Right atrium auricular region (tissue), 2 donors: ENCODE measurements around the gene TDRD5. TPM values are rescaled to one million over a fixed set of nuclear protein-coding genes. Genes with fewer than 3 reads are reported as not detected.

Experiments used
- DNase-seq: peaks from one replicate; pipeline ENCODE4 v3.0.0-alpha.2; 2019; ENCODE audit warnings: low spot score
- H3K27ac ChIP-seq, 2 donors: fragments of 200-600 bp; sonication (generic); 1 replicate in 1 of 2; 2 replicates in 1 of 2; pipeline ENCODE4 v1.5.1; 2016 to 2019
- H3K27me3 ChIP-seq, 2 donors: fragments of 200-600 bp; sonication (generic); one replicate each; pipeline versions ENCODE4 v1.5.1 to v1.6.0; 2017 to 2019
- H3K36me3 ChIP-seq: fragments of 200-600 bp; sonication (generic); one replicate; pipeline ENCODE4 v1.5.1; 2016
- H3K4me1 ChIP-seq, 2 donors: fragments of 200-600 bp; sonication (generic); one replicate each; pipeline versions ENCODE4 v1.5.1 to v1.6.0; 2017 to 2019
- H3K4me3 ChIP-seq, 2 donors: fragments of 200-600 bp; sonication (generic); 1 replicate in 1 of 2; 2 replicates in 1 of 2; pipeline ENCODE4 v1.5.1; 2017 to 2019; ENCODE audit warnings: mild to moderate bottlenecking in 1 of 2, moderate library complexity in 1 of 2
- H3K9me3 ChIP-seq, 2 donors: fragments of 200-600 bp; sonication (generic); one replicate each; pipeline ENCODE4 v1.5.1; 2019
- CTCF ChIP-seq, 2 donors: fragments of 200-600 bp; sonication (generic); IDR thresholded peaks; one replicate each; pipeline ENCODE4 v1.5.1; 2019; ENCODE audit warnings: antibody characterized with exemption in 2 of 2
- total RNA-seq, 2 donors: library from RNA; depleted of rRNA; stranded (reverse); fragments of >200 nt; gene quantifications; one replicate each; pipeline ENCODE4 v1.1.0, GENCODE V29; 2016

Gene TDRD5
- total RNA-seq, 2 donors from 2014 or later, result 0.20 TPM; not detected in 1

- TF ChIP-seq CTCF (IDR thresholded peaks at IDR 0.05), result no peak
- Histone ChIP-seq H3K27me3 (peaks cover 5 to 9% of the 10 kb centered on the region in 2 donors), H3K4me3 (no peak overlapping the region), H3K27ac (no peak overlapping the region), H3K4me1 (peaks cover 0 to 18% of the 10 kb centered on the region in 2 donors), H3K36me3 (no peaks in the 10 kb centered on the region), H3K9me3 (no peaks in the 10 kb centered on the region)
- no peak for DNase-seq
Observed at GRCh38 chr1:179590671-179591070, 961 bp upstream of the TDRD5 start.

- Histone ChIP-seq H3K27ac (no peak overlapping the region), H3K9me3 (no peaks in the 10 kb centered on the region), H3K4me3 (no peak overlapping the region), H3K27me3 (peaks cover 5 to 9% of the 10 kb centered on the region in 2 donors), H3K36me3 (no peaks in the 10 kb centered on the region), H3K4me1 (peaks cover 0 to 12% of the 10 kb centered on the region in 2 donors)
- no peak for DNase-seq
- TF ChIP-seq CTCF (IDR thresholded peaks at IDR 0.05), result no peak
Observed at GRCh38 chr1:179591253-179591591, 410 bp upstream of the TDRD5 start.

GRCh38 chr1:179598631-179599030, 7.0 kb downstream of the TDRD5 start:
- no peak for TF ChIP-seq CTCF (IDR thresholded peaks at IDR 0.05)
- Histone ChIP-seq H3K4me3 (no peak overlapping the region), H3K9me3 (no peaks in the 10 kb centered on the region), H3K27me3 (no peaks in the 10 kb centered on the region), H3K36me3 (no peaks in the 10 kb centered on the region), H3K4me1 (no peaks in the 10 kb centered on the region), H3K27ac (no peak overlapping the region)
- DNase-seq, result no peak

- Histone ChIP-seq H3K27ac (no peak overlapping the region), H3K27me3 (no peaks in the 10 kb centered on the region), H3K4me3 (no peak overlapping the region), H3K4me1 (no peaks in the 10 kb centered on the region), H3K36me3 (no peaks in the 10 kb centered on the region), H3K9me3 (no peaks in the 10 kb centered on the region)
- no peak for DNase-seq
- TF ChIP-seq CTCF (IDR thresholded peaks at IDR 0.05), result peak in 1 of 2 donors; percentile 51
Observed at GRCh38 chr1:179599623-179600249, 8.1 kb downstream of the TDRD5 start.

- no peaks in the 10 kb centered on the region for H3K36me3 ChIP-seq
- no peak for TF ChIP-seq CTCF (IDR thresholded peaks at IDR 0.05)
- H3K9me3 ChIP-seq, result no peaks in the 10 kb centered on the region
- no peak overlapping the region for H3K4me3 ChIP-seq
- no peak for DNase-seq
- H3K4me1 ChIP-seq, result no peaks in the 10 kb centered on the region
- H3K27ac ChIP-seq, result no peak overlapping the region
- no peaks in the 10 kb centered on the region for H3K27me3 ChIP-seq
Observed at GRCh38 chr1:179601093-179601492, 9.5 kb downstream of the TDRD5 start.

- TF ChIP-seq CTCF (IDR thresholded peaks at IDR 0.05), result no peak
- Histone ChIP-seq H3K4me3 (no peak overlapping the region), H3K36me3 (no peaks in the 10 kb centered on the region), H3K27me3 (peaks cover 0 to 2% of the 10 kb centered on the region in 2 donors), H3K27ac (no peak overlapping the region), H3K9me3 (no peaks in the 10 kb centered on the region), H3K4me1 (no peaks in the 10 kb centered on the region)
- no peak for DNase-seq
Observed at GRCh38 chr1:179612361-179612760, 20.7 kb downstream of the TDRD5 start.
